Measurements from ENCODE around the gene EREG.
"Not testable (repeated sequence)": the region's sequence is repeated elsewhere in the genome, so short reads cannot be mapped to it uniquely, and the experiment has no call there.

EREG gene

GRCh38 chr4:74391890-74392475, 27.0 kb downstream of the EREG start:
- DNase-seq = no peak

GRCh38 chr4:74394476-74395136, 29.7 kb downstream of the EREG start:
- no peak for DNase-seq

GRCh38 chr4:74395633-74396032, 30.7 kb downstream of the EREG start:
- peak; percentile 53 for DNase-seq

- no peak for DNase-seq
Observed at GRCh38 chr4:74397748-74398426, 32.9 kb downstream of the EREG start.

- DNase-seq = not testable (repeated sequence)
Observed at GRCh38 chr4:74398894-74399589, 34.1 kb downstream of the EREG start.

- DNase-seq = no peak
Observed at GRCh38 chr4:74400395-74400794, 35.5 kb downstream of the EREG start.

GRCh38 chr4:74402692-74403456, 37.9 kb downstream of the EREG start:
- DNase-seq = no peak

- DNase-seq = no peak
Observed at GRCh38 chr4:74407891-74408290, 42.9 kb downstream of the EREG start.

- peak; percentile 51 for DNase-seq
Observed at GRCh38 chr4:74408639-74409038, 43.7 kb downstream of the EREG start.

GRCh38 chr4:74410272-74410671, 45.3 kb downstream of the EREG start:
- no peak for DNase-seq

- no peak for DNase-seq
Observed at GRCh38 chr4:74412225-74412624, 47.3 kb downstream of the EREG start.

GRCh38 chr4:74413265-74413664, 48.3 kb downstream of the EREG start:
- no peak for DNase-seq

GRCh38 chr4:74414149-74414809, 49.3 kb downstream of the EREG start:
- no peak for DNase-seq

GRCh38 chr4:74415602-74416300, 50.8 kb downstream of the EREG start:
- DNase-seq = no peak

- peak; percentile 70 for DNase-seq
Observed at GRCh38 chr4:74418063-74418670, 53.2 kb downstream of the EREG start.

GRCh38 chr4:74420863-74421262, 55.9 kb downstream of the EREG start:
- no peak for DNase-seq

- peak; percentile 50 for DNase-seq
Observed at GRCh38 chr4:74423104-74423503, 58.2 kb downstream of the EREG start.

- no peak for DNase-seq
Observed at GRCh38 chr4:74424111-74424510, 59.2 kb downstream of the EREG start.

- DNase-seq = peak; percentile 48
Observed at GRCh38 chr4:74426101-74426500, 61.2 kb downstream of the EREG start.

GRCh38 chr4:74428276-74428675, 63.3 kb downstream of the EREG start:
- peak; percentile 32 for DNase-seq
